Measurements from ENCODE around the gene VIL1. TPM values are rescaled to one million over a fixed set of nuclear protein-coding genes. Genes with fewer than 3 reads are reported as not detected.

The VIL1 gene
- total and polyA plus RNA-seq, 2 of the 13 experiments (the other 11 are each of a cell fraction or from before 2014, with no cell fraction given) = 287 to 301 TPM

DNA sequence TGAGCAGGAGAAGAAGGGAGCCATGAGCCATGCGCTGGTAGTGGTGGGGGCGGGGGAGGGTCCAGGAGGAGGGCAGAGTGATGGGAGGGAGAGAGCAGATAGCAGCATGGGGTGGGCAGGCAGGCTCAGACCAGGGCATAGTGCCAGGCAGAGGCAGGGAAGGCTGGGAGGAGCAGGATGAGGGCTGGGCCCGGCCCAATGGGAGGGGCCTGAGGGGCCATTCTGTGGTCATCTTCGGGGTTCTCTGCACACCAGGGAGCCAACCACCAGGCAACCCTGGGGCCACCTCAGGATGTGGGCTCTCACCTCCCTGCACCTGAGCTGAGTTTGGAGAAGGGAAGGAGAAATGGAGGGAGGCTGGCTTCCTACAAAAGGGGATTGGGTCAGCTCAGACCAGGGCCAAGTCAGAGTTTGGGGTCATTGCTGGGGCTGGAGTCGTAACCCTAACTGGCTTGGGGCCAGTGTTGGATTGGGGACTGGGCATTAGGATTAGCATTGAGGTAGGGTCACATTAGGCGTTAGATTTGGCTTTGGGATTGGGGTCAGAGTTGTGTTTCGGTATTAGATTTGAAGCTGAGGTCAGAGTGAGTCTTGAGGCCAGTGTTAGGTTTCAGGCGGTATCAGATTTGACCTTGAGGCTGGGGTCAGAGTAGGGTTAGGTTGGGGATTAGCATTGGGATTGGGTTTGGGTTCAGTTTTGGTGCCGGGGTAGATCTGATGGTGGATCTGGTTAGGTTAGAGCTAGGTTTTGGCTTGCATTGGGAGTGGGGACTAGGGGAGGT is 11.2 kb downstream of the VIL1 start:
- Histone ChIP-seq H3K36me3 (replicated peaks in 1 of 2; ENCODE audit: control insufficient read depth in 1 of 2, insufficient read depth in 2 of 2, low read length in 2 of 2) (peaks cover 51 to 72% of the 10 kb centered on the region in 2 experiments), H2AFZ (ENCODE audit: low read length) (no peak overlapping the region), H3K4me3 (replicated peaks in 1 of 3; ENCODE audit: insufficient read depth in 1 of 3, low read depth in 2 of 3, low read length in 3 of 3) (no peak overlapping the region), H3K4me1 (ENCODE audit: insufficient read depth, low read length) (peaks cover 10% of the 10 kb centered on the region), H3K9me3 (ENCODE audit: low read length) (no peaks in the 10 kb centered on the region), H3K27ac (ENCODE audit: extremely low read length, insufficient read depth, low read length) (no peak overlapping the region), H3K27me3 (ENCODE audit: control insufficient read depth in 1 of 2, insufficient read depth in 2 of 2, low read length in 2 of 2) (no peaks in the 10 kb centered on the region), H4K20me1 (ENCODE audit: insufficient read depth, low read length) (no peaks in the 10 kb centered on the region), H3K9ac (ENCODE audit: insufficient read depth, low read depth, low read length) (no peak overlapping the region), H3K79me2 (ENCODE audit: insufficient read depth, low read length) (no peaks in the 10 kb centered on the region), H3K4me2 (ENCODE audit: low read depth, low read length) (no peak overlapping the region)
- DNase-seq (ENCODE audit: low spot score) (no peak), ATAC-seq (peak; percentile 10), FAIRE-seq (no peak)
- ChIA-PET CTCF (ENCODE audit: low intra/inter-chr PET ratio, low total read pairs) (no interaction called here), POLR2A (interaction anchor here (1.3 to 6.3 kb wide), 3 partner anchors 11 to 14 kb away, joined by 4 to 59 read pairs (median 27); partner anchors contain the start of gene VIL1)
- in situ Hi-C loops (cut with HindIII; ENCODE audit: extremely low pct_ligation_motif_present, low pct_unique_long_range_greater_than_20kb) = no loop called here
- TF ChIP-seq ZNF605 (CRISPR knock-in tag; IDR thresholded peaks at IDR 0.05) (no peak), HNRNPL (IDR thresholded peaks at IDR 0.05; ENCODE audit: low read depth, low read length) (0 out of 2 replicates have a peak, but pooled peaks have one; percentile 1), TOPORS (CRISPR knock-in tag; IDR thresholded peaks at IDR 0.05) (no peak), NR2F1 (CRISPR knock-in tag; IDR thresholded peaks at IDR 0.05) (peak in 1 of 2 experiments; percentile 8; a peak in 1 of 4 replicates), CENPBD1 (CRISPR knock-in tag; IDR thresholded peaks at IDR 0.05; ENCODE audit: borderline replicate concordance, low read depth) (no peak), POLR2AphosphoS2 (IDR thresholded peaks at IDR 0.05; ENCODE audit: low read depth, low read length) (peak; percentile 46; the same call in 1 of the 2 replicates)
- BruUV-seq (replicated peaks) = no TSS peak
- WGBS (ENCODE audit: low lambda C conversion rate) = 86% methylated on average over 9 of the region's 9 CpGs
- intact Hi-C loops (cut with micrococcal nuclease; ENCODE audit: unreplicated experiment) = no loop called here

DNA sequence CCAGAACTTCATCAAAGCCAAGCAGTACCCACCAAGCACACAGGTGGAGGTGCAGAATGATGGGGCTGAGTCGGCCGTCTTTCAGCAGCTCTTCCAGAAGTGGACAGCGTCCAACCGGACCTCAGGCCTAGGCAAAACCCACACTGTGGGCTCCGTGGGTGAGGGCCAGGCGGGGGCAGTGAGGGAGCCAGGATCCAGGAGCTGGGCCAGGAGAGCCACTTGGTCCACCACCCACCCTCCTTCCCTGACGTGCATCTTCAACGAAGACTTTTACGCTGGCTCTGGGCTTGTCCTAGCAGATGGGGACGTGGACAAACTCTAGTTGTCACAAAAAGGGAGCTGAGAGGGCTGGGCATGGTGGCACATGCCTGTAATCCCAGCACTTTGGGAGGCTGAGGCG is 11.8 kb downstream of the VIL1 start:
- H3K27ac ChIP-seq (ENCODE audit: extremely low read length, insufficient read depth, low read length) = no peak overlapping the region
- H3K27me3 ChIP-seq (ENCODE audit: control insufficient read depth in 1 of 2, insufficient read depth in 2 of 2, low read length in 2 of 2) = no peaks in the 10 kb centered on the region
- H3K36me3 ChIP-seq (replicated peaks in 1 of 2; ENCODE audit: control insufficient read depth in 1 of 2, insufficient read depth in 2 of 2, low read length in 2 of 2) = peaks cover 48 to 71% of the 10 kb centered on the region in 2 experiments
- no peak overlapping the region for H3K4me3 ChIP-seq (replicated peaks in 1 of 3; ENCODE audit: insufficient read depth in 1 of 3, low read depth in 2 of 3, low read length in 3 of 3)
- ATAC-seq (no peak; the same call in 2 of the 3 replicates), DNase-seq (ENCODE audit: low spot score) (no peak), FAIRE-seq (no peak)
- H3K79me2 ChIP-seq (ENCODE audit: insufficient read depth, low read length) = no peaks in the 10 kb centered on the region
- no peaks in the 10 kb centered on the region for H4K20me1 ChIP-seq (ENCODE audit: insufficient read depth, low read length)
- no peak overlapping the region for H2AFZ ChIP-seq (ENCODE audit: low read length)
- intact Hi-C loops (cut with micrococcal nuclease; ENCODE audit: unreplicated experiment) = no loop called here
- H3K9me3 ChIP-seq (ENCODE audit: low read length) = no peaks in the 10 kb centered on the region
- BruUV-seq (replicated peaks) = no TSS peak
- ChIA-PET POLR2A (interaction anchor here (0.7 to 6.3 kb wide), 5 partner anchors 10 to 25 kb away, joined by 3 to 59 read pairs (median 7); partner anchors contain the start of gene VIL1), CTCF (ENCODE audit: low intra/inter-chr PET ratio, low total read pairs) (no interaction called here)
- H3K4me1 ChIP-seq (ENCODE audit: insufficient read depth, low read length) = peaks cover 17% of the 10 kb centered on the region
- 98% methylated on average over 10 of the region's 11 CpGs for WGBS (ENCODE audit: low lambda C conversion rate)
- H3K4me2 ChIP-seq (ENCODE audit: low read depth, low read length) = no peak overlapping the region
- H3K9ac ChIP-seq (ENCODE audit: insufficient read depth, low read depth, low read length) = no peak overlapping the region
- in situ Hi-C loops (cut with HindIII; ENCODE audit: extremely low pct_ligation_motif_present, low pct_unique_long_range_greater_than_20kb) = no loop called here
- no peak for TF ChIP-seq HDAC2 (CRISPR knock-in tag; IDR thresholded peaks at IDR 0.05)
- TF ChIP-seq, protein P1, sequence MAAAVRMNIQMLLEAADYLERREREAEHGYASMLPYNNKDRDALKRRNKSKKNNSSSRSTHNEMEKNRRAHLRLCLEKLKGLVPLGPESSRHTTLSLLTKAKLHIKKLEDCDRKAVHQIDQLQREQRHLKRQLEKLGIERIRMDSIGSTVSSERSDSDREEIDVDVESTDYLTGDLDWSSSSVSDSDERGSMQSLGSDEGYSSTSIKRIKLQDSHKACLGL (CRISPR knock-in tag; IDR thresholded peaks at IDR 0.05) = no peak
- no peak for TF ChIP-seq ARHGAP35 (CRISPR knock-in tag; IDR thresholded peaks at IDR 0.05; ENCODE audit: borderline replicate concordance)
- TF ChIP-seq RORA (CRISPR knock-in tag; IDR thresholded peaks at IDR 0.05) = no peak
- TF ChIP-seq ZBTB38 (CRISPR knock-in tag; IDR thresholded peaks at IDR 0.05) = no peak
- TF ChIP-seq MTF1 (CRISPR knock-in tag; IDR thresholded peaks at IDR 0.05) = no peak
- TF ChIP-seq GABPA (IDR thresholded peaks at IDR 0.05; ENCODE audit: low read depth, low read length) = no peak
- TF ChIP-seq GABPA (CRISPR knock-in tag; IDR thresholded peaks at IDR 0.05; ENCODE audit: low read depth) = no peak
- TF ChIP-seq ZNF276 (CRISPR knock-in tag; IDR thresholded peaks at IDR 0.05; ENCODE audit: low read depth) = no peak

Measured in HepG2 (cell line).